SW480 (cell line): ENCODE measurements around the gene ACSM6.
"Not testable (repeated sequence)": the region's sequence is repeated elsewhere in the genome, so short reads cannot be mapped to it uniquely, and the experiment has no call there.

Source experiments
- DNase-seq: peaks from one replicate; pipeline ENCODE4 v3.0.0-alpha.2; 2016; ENCODE audit warnings: low spot score

The ACSM6 gene, protein sequence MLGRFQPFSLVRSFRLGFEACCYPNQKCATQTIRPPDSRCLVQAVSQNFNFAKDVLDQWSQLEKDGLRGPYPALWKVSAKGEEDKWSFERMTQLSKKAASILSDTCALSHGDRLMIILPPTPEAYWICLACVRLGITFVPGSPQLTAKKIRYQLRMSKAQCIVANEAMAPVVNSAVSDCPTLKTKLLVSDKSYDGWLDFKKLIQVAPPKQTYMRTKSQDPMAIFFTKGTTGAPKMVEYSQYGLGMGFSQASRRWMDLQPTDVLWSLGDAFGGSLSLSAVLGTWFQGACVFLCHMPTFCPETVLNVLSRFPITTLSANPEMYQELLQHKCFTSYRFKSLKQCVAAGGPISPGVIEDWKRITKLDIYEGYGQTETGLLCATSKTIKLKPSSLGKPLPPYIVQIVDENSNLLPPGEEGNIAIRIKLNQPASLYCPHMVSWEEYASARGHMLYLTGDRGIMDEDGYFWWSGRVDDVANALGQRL

DNA sequence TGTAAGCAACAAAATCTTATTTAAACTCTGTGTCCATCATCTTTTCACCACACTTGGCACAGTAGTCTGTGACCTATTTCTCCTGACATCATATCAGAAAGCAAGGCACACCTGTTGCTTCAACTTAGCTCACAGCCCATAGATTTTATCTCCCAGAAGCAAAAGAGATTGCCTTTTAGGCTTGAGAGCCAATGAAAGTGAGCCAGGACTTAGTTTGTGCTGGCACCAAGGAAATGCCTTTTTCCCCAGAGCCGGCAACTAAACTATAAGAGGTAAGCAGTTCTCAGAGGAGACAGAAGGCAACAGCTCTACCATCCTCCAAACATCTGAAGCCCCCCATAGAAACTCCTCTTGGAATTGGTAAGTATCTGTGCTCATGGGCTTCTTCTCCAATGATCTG is at the start of gene ACSM6:
Gene ACSM6, plus strand, starts transcription at position 295 of the 400 bp plus-strand sequence. CDS start 248 bp downstream, outside the sequence.
- no peak for DNase-seq

DNA sequence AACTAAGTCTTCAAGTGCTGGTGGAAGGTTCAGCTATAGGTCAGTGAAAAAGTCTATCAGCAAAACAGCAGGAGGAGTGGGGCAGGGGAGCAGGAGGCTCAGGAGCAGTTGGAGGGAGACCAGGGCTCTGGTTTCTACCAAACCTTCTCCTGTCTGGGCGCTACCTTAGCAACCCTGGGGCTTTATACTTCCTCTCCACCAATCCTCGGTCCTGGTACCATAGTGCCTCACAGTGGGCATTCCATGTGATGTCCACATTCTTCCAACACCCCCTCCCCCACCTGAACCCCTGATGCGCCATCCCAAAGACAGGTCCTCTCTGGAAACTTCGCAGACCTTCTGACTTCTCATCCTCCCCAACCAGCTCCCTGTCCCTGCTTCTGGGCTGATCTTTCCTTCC is 25.3 kb upstream of the ACSM6 start:
- DNase-seq: no peak

- DNase-seq: no peak
Measured at GRCh38 chr10:95169522-95169921, 24.5 kb upstream of the ACSM6 start.

DNA sequence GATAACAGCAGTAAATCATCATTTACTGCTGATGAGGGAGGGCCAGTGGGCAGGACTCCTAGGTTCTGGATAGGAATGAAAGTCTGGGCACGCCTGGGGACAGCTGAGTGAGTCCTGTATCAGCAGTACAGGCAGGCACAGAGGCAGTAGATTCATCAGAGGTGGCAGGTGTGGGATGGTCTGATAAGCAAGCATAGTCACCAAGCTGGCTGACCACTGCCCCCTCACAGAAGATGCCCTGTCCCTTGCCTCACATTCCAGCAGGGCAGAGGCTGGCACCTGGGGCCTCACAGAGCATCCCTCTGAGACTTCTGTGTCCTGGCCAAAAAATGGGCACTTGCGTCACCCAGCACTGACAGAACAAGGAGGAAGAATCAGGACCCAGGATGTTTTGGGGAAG is 23.2 kb upstream of the ACSM6 start:
- no peak for DNase-seq

- DNase-seq: no peak
Measured at GRCh38 chr10:95171336-95171735, 22.7 kb upstream of the ACSM6 start.

DNA sequence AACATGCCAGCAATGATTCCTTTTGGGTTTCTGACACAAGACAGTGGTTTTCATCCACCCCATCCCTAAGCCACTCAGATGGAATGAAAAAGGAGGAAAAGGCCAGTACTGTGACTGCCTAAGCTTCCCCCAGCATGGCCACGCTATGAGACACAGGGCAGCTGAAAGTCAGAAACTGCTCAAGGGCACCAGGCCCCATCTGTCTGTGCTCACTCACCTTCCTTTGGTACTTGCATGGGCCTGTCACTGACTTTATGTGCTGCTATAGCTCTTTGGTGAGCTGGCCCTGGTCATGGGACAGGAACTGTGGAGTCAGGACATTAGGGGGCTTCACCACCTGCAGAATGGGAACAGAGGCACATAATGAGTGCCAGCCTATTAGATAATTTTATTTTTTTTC is 21.2 kb upstream of the ACSM6 start:
- DNase-seq: no peak

DNA sequence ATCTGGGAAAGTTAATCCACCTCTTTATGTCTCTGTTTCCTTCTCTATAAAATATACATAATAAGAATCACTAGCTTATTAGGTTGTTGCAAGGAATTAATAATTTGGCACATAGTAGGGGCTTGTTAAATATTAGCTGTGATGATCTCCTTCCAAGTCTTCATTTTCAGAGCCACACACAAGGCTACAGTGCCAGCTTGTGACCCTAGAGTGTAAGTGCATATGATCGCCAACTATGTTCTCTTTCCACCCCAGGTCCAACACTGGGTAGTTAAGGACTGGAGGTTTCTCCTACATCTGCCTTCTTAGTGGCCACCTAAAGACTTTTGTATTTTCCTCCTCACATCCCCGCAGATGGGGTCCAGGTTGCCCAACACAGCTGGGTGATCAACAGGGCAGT is 17.9 kb upstream of the ACSM6 start:
- DNase-seq: no peak

- DNase-seq: no peak
Measured at GRCh38 chr10:95177429-95177828, 16.6 kb upstream of the ACSM6 start.

DNA sequence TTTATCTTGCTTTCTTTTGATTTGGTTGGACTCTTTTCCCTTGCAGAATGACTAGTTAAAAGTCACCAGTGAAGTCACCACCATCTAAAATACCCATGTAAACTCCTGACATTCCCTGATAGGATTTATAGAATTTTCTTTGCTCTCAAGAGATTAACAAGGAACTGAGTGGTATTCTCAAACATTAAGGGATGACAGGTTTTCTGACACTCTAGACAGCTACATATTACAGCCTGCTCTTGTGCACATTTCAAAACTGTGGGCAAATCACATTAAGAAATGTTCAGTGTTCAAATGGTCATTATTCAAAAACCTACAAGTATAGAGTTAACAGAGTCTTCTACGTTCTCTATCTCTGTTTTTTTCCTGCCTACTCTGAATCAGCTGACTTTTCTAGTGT is 15.8 kb upstream of the ACSM6 start:
- DNase-seq: no peak

GRCh38 chr10:95178797-95179196 is 15.2 kb upstream of the ACSM6 start:
- DNase-seq: no peak

DNA sequence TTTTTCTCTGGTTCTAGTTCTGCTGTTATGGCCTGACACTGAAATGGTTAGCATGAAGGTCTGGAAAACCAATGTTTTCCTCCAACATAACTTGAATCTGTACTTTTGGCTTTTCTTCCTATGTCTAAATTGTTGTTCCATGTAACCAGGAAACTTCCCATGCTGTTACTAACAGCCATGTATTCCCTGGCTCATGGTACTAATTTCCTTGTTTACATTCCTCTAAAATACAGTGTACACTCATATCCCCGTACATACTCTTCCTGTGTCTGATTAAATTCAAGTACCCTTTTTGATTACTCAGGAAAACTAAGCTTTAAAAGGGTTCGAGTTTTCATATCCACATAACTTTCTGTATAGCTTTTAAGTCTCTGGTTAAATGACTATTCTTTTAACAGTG is 12.3 kb upstream of the ACSM6 start:
- DNase-seq: no peak

DNA sequence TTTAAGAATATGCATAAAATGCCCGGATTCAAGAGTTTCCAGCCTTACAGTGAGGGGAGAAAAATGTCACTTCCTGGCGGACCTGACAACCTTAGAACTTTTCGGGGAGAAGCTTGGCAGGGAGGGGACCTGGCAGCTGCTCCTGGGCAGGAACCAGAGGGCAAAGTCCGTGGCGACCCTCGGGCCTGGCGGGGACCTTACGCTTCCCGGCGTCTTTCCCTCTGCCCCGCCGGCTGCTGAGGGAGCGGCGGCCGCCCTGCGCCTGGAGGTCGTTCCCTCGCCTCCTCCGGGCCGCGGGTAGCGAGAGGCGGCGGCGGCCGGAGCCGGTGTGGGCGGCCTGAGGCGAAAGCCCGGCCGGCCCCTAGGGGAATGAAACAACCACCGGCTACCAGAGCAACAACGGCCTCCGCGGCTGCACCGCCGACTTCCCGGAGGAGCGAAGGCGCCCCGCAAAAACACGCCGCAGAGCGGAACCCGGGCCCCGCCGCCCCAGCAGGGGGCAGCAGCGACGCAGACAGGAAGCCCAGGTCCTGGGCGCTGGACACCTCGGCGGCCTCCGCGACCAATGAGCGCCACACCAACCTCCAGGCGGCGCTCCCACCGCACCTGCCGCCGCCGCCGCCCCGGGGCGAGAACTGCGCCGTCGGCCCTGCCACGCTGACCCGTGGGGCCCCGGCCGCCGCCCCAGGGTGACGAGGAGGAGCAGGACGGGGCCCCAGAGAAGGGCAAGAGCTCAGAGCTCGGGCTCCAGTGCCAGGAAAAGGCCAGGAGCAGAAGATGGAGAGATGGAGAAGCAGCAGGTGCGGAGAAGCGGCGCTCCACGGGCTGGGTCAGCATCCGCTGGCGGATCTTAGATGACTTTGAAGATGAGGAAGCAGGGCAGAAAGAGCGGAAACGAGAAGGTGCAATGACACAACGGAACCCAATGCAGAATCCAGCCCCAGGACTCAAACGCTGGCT is 10.5 kb upstream of the ACSM6 start:
- peak; percentile 84 for DNase-seq

- no peak for DNase-seq
Measured at GRCh38 chr10:95187617-95188016, 6.4 kb upstream of the ACSM6 start.

- no peak for DNase-seq
Measured at GRCh38 chr10:95188593-95188992, 5.4 kb upstream of the ACSM6 start.

DNA sequence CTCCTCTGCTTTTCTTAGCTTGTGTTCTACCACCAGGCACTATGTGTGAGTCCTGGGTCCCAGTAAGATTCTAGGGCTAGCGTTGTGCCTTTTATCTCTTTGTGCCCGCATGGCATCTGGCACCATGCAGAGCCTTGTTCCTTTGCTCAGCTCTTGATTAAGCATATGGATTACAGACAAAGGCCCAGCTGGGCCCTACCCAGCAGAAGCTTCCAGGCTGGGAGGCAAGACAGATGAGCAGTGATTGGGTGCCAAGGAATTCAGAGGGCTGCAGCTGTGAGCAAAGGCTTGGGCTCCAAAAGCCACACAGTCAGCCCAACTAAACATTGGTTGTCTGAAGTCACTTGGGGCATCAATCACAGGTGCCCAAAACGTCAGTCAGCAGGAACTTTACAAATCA is 2.0 kb downstream of the ACSM6 start:
- no peak for DNase-seq

- peak; percentile 25 for DNase-seq
Measured at GRCh38 chr10:95201736-95202135, 7.7 kb downstream of the ACSM6 start.

DNA sequence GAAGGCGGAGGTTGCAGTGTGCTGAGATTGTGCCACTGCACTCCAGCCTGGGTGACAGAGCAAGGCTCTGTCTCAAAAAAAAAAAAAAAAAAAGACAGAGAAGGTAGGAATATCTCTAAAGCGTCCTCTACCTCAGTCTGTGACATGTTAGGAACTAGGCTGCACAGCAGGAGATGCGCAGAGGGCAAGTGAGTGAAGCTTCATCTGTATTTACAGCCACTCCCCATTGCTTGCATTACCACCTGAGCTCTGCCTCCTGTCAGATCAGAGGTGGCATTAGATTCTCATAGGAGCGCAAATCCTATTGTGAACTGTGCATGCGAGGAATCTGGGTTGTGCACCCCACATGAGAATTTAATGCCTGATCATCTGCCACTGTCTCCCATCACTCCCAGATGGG is 8.8 kb downstream of the ACSM6 start:
- not testable (repeated sequence) for DNase-seq

DNA sequence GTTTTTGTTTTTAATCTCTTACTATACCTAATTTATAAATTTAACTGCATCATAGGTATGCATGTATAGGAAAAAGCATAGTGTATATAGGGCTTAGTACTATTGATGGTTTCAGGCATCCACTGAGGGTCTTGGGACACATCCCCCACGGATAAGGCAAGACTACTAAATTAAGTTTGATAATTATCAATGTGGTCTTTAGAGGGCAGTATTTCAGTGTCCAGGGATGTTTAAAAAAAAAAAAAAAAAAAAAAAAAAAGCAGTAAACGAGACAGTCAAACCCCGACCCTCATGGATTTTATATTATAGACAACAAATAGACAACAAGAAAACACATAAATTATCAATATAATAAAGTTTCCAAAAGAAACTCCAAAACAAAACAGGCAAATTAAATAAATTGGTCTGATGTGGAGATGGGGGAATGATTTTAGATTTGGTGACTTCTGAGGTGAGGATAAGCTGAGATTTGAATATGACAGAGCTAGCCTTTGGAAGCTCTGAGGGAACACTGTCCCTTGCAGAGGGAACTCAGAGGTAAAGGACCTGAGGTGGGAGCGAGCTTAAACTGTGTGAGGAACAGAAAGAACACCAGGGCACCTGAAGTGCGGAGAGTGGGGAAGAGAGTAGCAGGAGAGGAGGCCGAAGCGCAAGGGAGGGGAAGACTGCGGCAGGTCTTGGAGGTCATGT is 14.8 kb downstream of the ACSM6 start:
- peak; percentile 25 for DNase-seq

- DNase-seq: no peak
Measured at GRCh38 chr10:95209509-95210127, 15.6 kb downstream of the ACSM6 start.

DNA sequence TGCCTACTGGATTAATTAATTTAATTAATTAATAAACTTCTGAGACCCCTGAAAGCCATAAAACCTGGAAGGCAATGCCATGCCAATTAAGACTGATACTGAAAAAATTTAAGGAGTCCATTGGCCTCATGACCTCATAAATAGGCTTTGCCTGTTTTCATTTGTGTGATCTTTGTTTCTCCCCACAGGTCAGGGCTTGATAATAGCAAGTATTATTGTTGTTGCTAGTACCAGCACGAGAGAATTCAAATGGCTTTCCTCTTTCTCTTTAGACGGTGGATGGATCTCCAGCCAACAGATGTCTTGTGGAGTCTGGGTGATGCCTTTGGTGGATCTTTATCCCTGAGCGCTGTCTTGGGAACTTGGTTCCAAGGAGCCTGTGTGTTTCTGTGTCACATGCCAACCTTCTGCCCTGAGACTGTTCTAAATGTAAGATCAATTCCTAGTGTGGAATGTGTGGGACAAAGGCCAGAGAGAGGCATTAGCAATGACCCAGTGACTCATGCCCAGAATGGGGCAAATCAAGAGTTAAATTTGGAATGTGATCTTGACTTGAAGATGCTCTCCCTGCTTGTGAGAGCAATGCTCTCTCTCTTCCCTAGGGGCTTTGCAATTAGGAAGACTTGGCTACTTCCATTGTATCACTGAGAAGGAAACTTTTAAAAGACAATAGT is 17.7 kb downstream of the ACSM6 start:
- DNase-seq: no peak

DNA sequence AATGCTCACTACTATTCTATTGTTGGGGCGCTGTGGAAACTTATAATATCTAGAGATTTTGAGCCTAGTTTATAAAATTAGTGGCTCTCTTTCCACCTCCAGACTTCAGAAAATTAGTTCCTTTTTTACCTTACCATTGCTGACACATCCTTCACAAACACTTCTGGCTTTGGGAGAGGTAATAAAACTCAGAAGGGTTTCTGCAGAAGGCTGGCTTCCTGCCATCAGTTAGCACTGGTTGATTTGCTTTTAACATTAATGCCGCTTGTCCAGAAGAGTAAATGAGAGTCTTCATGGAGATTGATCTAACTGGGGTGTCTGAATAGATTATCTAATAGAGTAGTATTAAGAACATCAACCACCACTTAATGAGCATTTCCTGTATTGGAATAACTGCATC is 20.3 kb downstream of the ACSM6 start:
- DNase-seq: no peak
